Measurements from ENCODE around the gene AHNAK. TPM values are rescaled to one million over a fixed set of nuclear protein-coding genes. Genes with fewer than 3 reads are reported as not detected.

Gene AHNAK
- total and polyA plus RNA-seq, 2 donors (not counting 3 experiments of a cell fraction or from before 2014, with no cell fraction given), result 35.2 to 436 TPM

DNA sequence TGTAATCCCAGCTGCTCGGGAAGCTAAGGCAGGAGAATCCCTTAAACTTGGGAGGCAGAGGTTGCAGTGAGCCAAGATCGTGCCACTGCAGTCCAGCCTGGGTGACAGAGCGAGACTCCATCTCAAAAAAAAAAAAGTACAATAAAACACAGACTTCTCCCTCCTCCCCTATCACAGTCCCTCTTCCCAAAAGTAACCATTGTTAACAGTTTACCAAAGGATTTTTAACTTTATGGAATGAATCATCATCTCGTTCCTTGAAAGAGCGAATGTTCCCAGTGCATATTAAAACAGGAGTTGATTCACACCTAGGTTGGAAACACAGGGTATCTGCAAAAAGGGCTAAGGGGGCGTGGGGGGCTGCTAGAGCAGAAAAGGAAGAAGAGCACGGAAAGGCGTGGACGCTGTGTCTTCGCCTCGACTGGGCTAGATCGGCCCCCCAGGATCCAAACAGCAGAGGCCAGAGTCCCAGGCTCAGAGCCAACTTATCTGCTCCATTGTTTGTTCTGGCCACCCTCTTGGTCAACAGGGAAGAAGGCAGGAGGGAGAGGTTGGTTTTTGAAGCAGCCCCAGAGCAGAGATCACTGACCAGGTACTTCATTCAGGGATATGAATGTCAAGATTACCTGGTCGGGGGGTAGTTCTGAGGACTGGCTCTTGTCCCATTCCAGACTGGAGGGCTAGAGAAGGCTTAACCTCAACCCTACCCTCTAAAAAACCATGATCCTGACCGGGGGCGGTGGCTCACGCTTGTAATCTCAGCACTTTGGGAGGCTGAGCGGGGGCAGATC lies 2.1 kb upstream of the AHNAK start:
- peaks cover 28% of the 10 kb centered on the region for H3K79me2 ChIP-seq (ENCODE audit: control insufficient read depth, insufficient read depth, low read length)
- peak overlapping the region; percentile 59 for H2AFZ ChIP-seq (ENCODE audit: low read depth, low read length)
- H3K4me1 ChIP-seq (ENCODE audit: control insufficient read depth, extremely low read depth, insufficient read depth, low read length), result peaks cover 51% of the 10 kb centered on the region
- no peak overlapping the region for H3K4me3 ChIP-seq (replicated peaks in 1 of 3; ENCODE audit: insufficient read depth in 1 of 3, low read depth in 1 of 3, low read length in 3 of 3)
- no TSS peak for BruUV-seq (replicated peaks)
- peak overlapping the region; percentile 1 for H3K27ac ChIP-seq (ENCODE audit: insufficient read depth, low read depth, low read length)
- FAIRE-seq, result peak; percentile 98
- no peaks in the 10 kb centered on the region for H4K20me1 ChIP-seq (replicated peaks; ENCODE audit: control insufficient read depth, extremely low read depth, insufficient read depth, low read length)
- CTCF ChIA-PET, result interaction anchor here (1.7 to 11.0 kb wide), 2 partner anchors 10 to 124 kb away, joined by 10 to 376 read pairs; no protein-coding TSS in a partner anchor
- peak; percentile 69 for DNase-seq (ENCODE audit: low read depth, low spot score)
- H3K36me3 ChIP-seq (ENCODE audit: control insufficient read depth in 2 of 2, extremely low read depth in 1 of 2, insufficient read depth in 2 of 2, low read length in 2 of 2), result no peaks in the 10 kb centered on the region
- POLR2A ChIA-PET, result no interaction called here
- no peaks in the 10 kb centered on the region for H3K9me3 ChIP-seq (replicated peaks; ENCODE audit: control insufficient read depth, insufficient read depth, low read length)
- peak overlapping the region; percentile 37 for H3K4me2 ChIP-seq (ENCODE audit: insufficient read depth, low read length)
- TF ChIP-seq EZH2 (IDR thresholded peaks at IDR 0.05; ENCODE audit: borderline replicate concordance, low read depth, low read length, severe bottlenecking) (no peak), POLR2AphosphoS5 (IDR thresholded peaks at IDR 0.05; ENCODE audit: insufficient read depth, low read depth, low read length) (peak; percentile 48), FOS (IDR thresholded peaks at IDR 0.05; ENCODE audit: borderline replicate concordance, insufficient read depth, low read length) (peak; percentile 33)
- no peaks in the 10 kb centered on the region for H3K9me1 ChIP-seq (replicated peaks; ENCODE audit: control insufficient read depth, extremely low read depth, insufficient read depth, low read length)
- H3K9ac ChIP-seq (replicated peaks; ENCODE audit: extremely low read depth, insufficient read depth, low read length), result no peak overlapping the region
- no peaks in the 10 kb centered on the region for H3K27me3 ChIP-seq (ENCODE audit: control insufficient read depth in 2 of 2, insufficient read depth in 2 of 2, low read length in 2 of 2)
- intact Hi-C loops (cut with micrococcal nuclease) (no loop called here), dilution Hi-C loops (cut with MboI; ENCODE audit: extremely low pct_ligation_motif_present, low sequenced_read_pairs) (no loop called here)

DNA sequence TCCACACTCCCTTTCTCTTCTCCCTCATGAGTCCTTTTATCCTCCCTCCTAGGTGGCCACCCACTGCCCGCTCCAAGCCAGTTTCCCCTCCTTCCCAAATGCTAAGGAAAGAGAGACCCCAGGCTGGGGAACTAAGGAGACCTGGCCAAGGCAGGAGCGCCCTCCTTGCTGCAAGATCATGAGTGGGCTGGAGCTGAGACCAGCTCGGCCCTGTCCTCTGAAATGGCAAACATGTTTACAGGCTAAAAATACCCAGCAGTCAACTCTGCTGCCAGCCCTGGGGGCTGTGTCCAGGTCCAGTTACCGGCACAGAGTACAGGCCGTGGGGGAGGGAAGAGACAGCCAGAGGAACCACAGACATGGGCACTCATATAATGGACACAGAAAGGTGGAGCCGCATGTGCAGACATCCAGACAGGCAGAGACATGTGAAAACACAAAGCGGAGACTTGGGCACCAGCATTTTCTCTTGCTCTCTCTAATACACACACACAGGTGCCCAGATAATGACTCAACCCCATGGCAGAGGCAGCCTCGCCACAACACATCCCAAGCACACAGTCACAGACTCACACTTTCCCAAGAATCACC lies 1.2 kb upstream of the AHNAK start:
- no TSS peak for BruUV-seq (replicated peaks)
- H3K27ac ChIP-seq (ENCODE audit: insufficient read depth, low read depth, low read length), result no peak overlapping the region
- TF ChIP-seq POLR2AphosphoS5 (IDR thresholded peaks at IDR 0.05; ENCODE audit: insufficient read depth, low read depth, low read length), result no peak
- no peak for TF ChIP-seq MYC (IDR thresholded peaks at IDR 0.05; ENCODE audit: low read depth, low read length)
- no peak for TF ChIP-seq FOS (IDR thresholded peaks at IDR 0.05; ENCODE audit: borderline replicate concordance, insufficient read depth, low read length)
- no peak for TF ChIP-seq CTCF (IDR thresholded peaks at IDR 0.05; ENCODE audit: extremely low read depth in 1 of 2, insufficient read depth in 1 of 2, low read depth in 1 of 2, low read length in 2 of 2)
- no peak for TF ChIP-seq POLR2A (IDR thresholded peaks at IDR 0.05; ENCODE audit: low read depth, low read length)
- TF ChIP-seq EZH2 (IDR thresholded peaks at IDR 0.05; ENCODE audit: borderline replicate concordance, low read depth, low read length, severe bottlenecking), result no peak
- no peak for TF ChIP-seq GATA2 (IDR thresholded peaks at IDR 0.05; ENCODE audit: insufficient read depth, insufficient read length, low read depth, low read length)
- TF ChIP-seq JUN (IDR thresholded peaks at IDR 0.05; ENCODE audit: borderline replicate concordance, insufficient read depth, insufficient read length, low read depth), result no peak
- no peak for TF ChIP-seq MAX (IDR thresholded peaks at IDR 0.05; ENCODE audit: insufficient read depth, insufficient read length)
- peaks cover 51% of the 10 kb centered on the region for H3K4me1 ChIP-seq (ENCODE audit: control insufficient read depth, extremely low read depth, insufficient read depth, low read length)
- intact Hi-C loops (cut with micrococcal nuclease), result no loop called here
- ChIA-PET POLR2A (interaction anchor here (1.0 to 1.4 kb wide), 2 partner anchors 8 to 117 kb away, joined by 3 read pairs; partner anchors contain the start of genes C11orf98 and CSKMT), CTCF (interaction anchor here (1.2 to 11.0 kb wide), 3 partner anchors 11 to 153 kb away, joined by 7 to 376 read pairs (median 10); no protein-coding TSS in a partner anchor)
- H4K20me1 ChIP-seq (replicated peaks; ENCODE audit: control insufficient read depth, extremely low read depth, insufficient read depth, low read length), result no peaks in the 10 kb centered on the region
- peak overlapping the region; percentile 67 for H3K4me2 ChIP-seq (ENCODE audit: insufficient read depth, low read length)
- dilution Hi-C loops (cut with MboI; ENCODE audit: extremely low pct_ligation_motif_present, low sequenced_read_pairs), result no loop called here
- H3K4me3 ChIP-seq (replicated peaks in 1 of 3; ENCODE audit: insufficient read depth in 1 of 3, low read depth in 1 of 3, low read length in 3 of 3), result no peak overlapping the region
- H3K79me2 ChIP-seq (ENCODE audit: control insufficient read depth, insufficient read depth, low read length), result peaks cover 38% of the 10 kb centered on the region
- H3K36me3 ChIP-seq (ENCODE audit: control insufficient read depth in 2 of 2, extremely low read depth in 1 of 2, insufficient read depth in 2 of 2, low read length in 2 of 2), result no peaks in the 10 kb centered on the region
- DNase-seq (ENCODE audit: low read depth, low spot score), result peak; percentile 37
- no peaks in the 10 kb centered on the region for H3K9me3 ChIP-seq (replicated peaks; ENCODE audit: control insufficient read depth, insufficient read depth, low read length)
- no peaks in the 10 kb centered on the region for H3K9me1 ChIP-seq (replicated peaks; ENCODE audit: control insufficient read depth, extremely low read depth, insufficient read depth, low read length)
- no peak overlapping the region for H3K9ac ChIP-seq (replicated peaks; ENCODE audit: extremely low read depth, insufficient read depth, low read length)
- H2AFZ ChIP-seq (ENCODE audit: low read depth, low read length), result no peak overlapping the region
- H3K27me3 ChIP-seq (ENCODE audit: control insufficient read depth in 2 of 2, insufficient read depth in 2 of 2, low read length in 2 of 2), result no peaks in the 10 kb centered on the region
- FAIRE-seq, result peak; percentile 38
